ENCODE measurements around the gene NAT16. TPM values are rescaled to one million over a fixed set of nuclear protein-coding genes. Genes with fewer than 3 reads are reported as not detected.
A peak's percentile ranks its signal among the peaks of the same experiment; 100 is the strongest.

Gene NAT16
- polyA plus RNA-seq, 1 experiment = 0.02 TPM

DNA sequence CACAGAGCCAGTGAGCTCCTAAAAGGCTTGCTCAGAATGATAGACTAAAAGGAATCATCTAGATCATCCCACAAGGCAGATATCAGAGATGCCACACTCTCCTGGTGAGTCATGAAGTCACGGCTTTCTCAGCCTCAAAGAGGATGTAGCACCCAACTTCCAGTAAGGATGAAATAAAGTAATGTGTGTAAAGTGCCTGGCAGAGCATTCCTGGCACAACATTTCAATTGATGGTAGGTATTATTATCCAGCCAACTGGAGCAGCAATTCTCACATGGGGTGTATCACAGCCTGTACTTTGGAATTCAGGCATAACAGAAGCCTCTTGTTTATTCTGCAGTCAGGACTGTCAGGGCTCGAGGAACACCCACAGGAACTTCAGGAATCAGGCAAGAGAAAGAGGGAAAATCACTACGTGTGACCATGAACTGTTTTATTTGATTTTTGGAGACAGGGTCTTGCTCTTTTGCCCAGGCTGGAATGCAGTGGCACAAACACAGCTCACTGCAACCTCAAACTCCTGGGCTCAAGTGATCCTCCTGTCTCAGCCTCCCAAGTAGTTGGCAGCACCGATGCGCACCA lies 5.3 kb upstream of the NAT16 start:
- ChIA-PET POLR2A (interaction anchor here (0.5 kb wide), 1 partner anchor 296 kb away, joined by 5 read pairs; the partner anchor contains the start of gene UFSP1), CTCF (interaction anchor here (0.8 to 3.5 kb wide), 4 partner anchors 7 to 105 kb away, joined by 3 to 25 read pairs (median 19); no protein-coding TSS in a partner anchor)
- Histone ChIP-seq H3K9me3 (ENCODE audit: control insufficient read depth, insufficient read depth, low read length) (no peaks in the 10 kb centered on the region), H3K27ac (ENCODE audit: low read depth, low read length) (no peak overlapping the region), H3K4me3 (ENCODE audit: low read depth, low read length) (no peak overlapping the region), H3K27me3 (ENCODE audit: control insufficient read depth, insufficient read depth, low read length) (peaks cover 11% of the 10 kb centered on the region)
- TF ChIP-seq, protein P1, sequence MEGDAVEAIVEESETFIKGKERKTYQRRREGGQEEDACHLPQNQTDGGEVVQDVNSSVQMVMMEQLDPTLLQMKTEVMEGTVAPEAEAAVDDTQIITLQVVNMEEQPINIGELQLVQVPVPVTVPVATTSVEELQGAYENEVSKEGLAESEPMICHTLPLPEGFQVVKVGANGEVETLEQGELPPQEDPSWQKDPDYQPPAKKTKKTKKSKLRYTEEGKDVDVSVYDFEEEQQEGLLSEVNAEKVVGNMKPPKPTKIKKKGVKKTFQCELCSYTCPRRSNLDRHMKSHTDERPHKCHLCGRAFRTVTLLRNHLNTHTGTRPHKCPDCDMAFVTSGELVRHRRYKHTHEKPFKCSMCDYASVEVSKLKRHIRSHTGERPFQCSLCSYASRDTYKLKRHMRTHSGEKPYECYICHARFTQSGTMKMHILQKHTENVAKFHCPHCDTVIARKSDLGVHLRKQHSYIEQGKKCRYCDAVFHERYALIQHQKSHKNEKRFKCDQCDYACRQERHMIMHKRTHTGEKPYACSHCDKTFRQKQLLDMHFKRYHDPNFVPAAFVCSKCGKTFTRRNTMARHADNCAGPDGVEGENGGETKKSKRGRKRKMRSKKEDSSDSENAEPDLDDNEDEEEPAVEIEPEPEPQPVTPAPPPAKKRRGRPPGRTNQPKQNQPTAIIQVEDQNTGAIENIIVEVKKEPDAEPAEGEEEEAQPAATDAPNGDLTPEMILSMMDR (IDR thresholded peaks at IDR 0.05; ENCODE audit: low read depth, low read length) = no peak
- no peak for DNase-seq (ENCODE audit: low read depth, low spot score)

DNA sequence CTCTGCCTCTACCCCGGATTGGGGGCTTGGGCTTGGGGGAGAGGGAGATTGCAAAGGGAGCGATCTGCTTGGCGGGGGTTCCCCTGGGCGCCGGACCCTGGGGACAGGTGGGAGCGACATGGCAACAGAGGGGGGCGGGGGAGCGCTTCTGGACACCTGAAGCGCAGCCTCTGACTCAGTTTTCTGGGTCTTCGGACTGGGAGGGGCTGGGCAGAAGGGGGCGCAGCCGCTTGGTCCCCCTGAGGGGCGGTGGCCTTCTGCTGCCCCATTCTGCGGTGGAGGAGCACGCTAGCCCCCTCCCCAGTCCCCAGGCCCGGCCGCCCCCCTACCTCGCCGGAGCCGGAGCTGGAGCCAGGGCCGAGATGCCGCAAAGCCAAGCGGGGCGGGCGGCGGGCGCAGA lies 380 bp downstream of the NAT16 start:
- ChIA-PET POLR2A (interaction anchor here (0.6 kb wide), 1 partner anchor 301 kb away, joined by 3 read pairs; no protein-coding TSS in a partner anchor), CTCF (no interaction called here)
- TF ChIP-seq, protein P1 (IDR thresholded peaks at IDR 0.05; ENCODE audit: low read depth, low read length) = no peak
- Histone ChIP-seq H3K9me3 (ENCODE audit: control insufficient read depth, insufficient read depth, low read length) (no peaks in the 10 kb centered on the region; the same call in 1 of the 2 replicates), H3K27me3 (ENCODE audit: control insufficient read depth, insufficient read depth, low read length) (peaks cover 64% of the 10 kb centered on the region), H3K4me3 (ENCODE audit: low read depth, low read length) (no peak overlapping the region), H3K27ac (ENCODE audit: low read depth, low read length) (no peak overlapping the region)
- DNase-seq (ENCODE audit: low read depth, low spot score) = no peak

DNA sequence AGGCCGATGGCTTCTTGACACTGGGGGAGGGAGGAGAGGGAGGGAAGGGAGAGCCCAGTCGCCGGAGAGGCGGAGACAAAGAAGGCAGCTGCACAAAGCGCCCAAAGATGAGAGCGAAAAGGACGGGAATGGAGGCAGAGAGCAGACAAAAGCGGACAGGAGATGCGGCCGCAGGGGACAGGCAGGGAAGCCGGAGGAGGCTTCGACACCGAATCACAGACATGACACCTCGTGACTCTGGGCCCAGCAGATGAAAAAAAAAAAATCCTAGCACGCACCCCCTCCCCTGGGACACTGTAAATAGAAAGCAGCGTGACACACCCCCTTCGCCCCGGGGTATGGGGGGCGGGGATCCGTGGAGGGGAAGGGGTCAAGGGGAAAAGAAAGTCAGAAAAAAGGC lies 976 bp downstream of the NAT16 start:
- H3K27ac ChIP-seq (ENCODE audit: low read depth, low read length) = no peak overlapping the region
- peaks cover 70% of the 10 kb centered on the region for H3K27me3 ChIP-seq (ENCODE audit: control insufficient read depth, insufficient read depth, low read length)
- 0 out of 2 replicates have a peak overlapping the region, but pooled peaks have one; percentile 17 for H3K4me3 ChIP-seq (ENCODE audit: low read depth, low read length)
- no peak for DNase-seq (ENCODE audit: low read depth, low spot score)
- ChIA-PET CTCF (interaction anchor here (0.7 to 3.7 kb wide), 3 partner anchors 13 to 80 kb away, joined by 3 to 19 read pairs (median 6); no protein-coding TSS in a partner anchor), POLR2A (interaction anchor here (0.6 kb wide), 1 partner anchor 23 kb away, joined by 6 read pairs; no protein-coding TSS in a partner anchor)
- H3K9me3 ChIP-seq (ENCODE audit: control insufficient read depth, insufficient read depth, low read length) = no peaks in the 10 kb centered on the region; the same call in 1 of the 2 replicates
- TF ChIP-seq, protein P1 (IDR thresholded peaks at IDR 0.05; ENCODE audit: low read depth, low read length) = no peak

DNA sequence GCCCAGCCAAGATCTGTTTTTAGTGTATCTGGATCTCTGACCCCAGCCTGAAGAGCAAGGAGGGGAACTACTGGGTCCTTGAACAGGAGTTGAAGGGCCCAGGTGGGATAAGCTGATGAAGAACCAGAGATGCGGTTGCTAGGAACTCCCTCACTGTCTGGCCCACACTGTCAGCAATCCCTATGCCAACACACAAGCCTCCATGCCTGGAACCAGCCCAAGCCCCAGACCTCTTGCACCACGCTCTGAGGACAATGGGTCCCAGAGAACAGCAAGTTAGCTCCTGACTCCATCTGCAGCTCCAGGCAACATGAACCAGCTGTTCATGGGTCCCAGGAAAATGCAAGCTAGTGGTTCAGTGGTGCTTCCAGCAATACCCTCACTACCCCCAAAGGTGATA lies 2.4 kb downstream of the NAT16 start:
- peaks cover 75% of the 10 kb centered on the region for H3K27me3 ChIP-seq (ENCODE audit: control insufficient read depth, insufficient read depth, low read length)
- ChIA-PET POLR2A (no interaction called here), CTCF (interaction anchor here (3.7 kb wide), 1 partner anchor 15 kb away, joined by 19 read pairs; no protein-coding TSS in a partner anchor)
- no peak overlapping the region for H3K27ac ChIP-seq (ENCODE audit: low read depth, low read length)
- no peak for DNase-seq (ENCODE audit: low read depth, low spot score)
- TF ChIP-seq, protein P1 (IDR thresholded peaks at IDR 0.05; ENCODE audit: low read depth, low read length) = no peak
- H3K4me3 ChIP-seq (ENCODE audit: low read depth, low read length) = no peak overlapping the region
- H3K9me3 ChIP-seq (ENCODE audit: control insufficient read depth, insufficient read depth, low read length) = peaks cover 2% of the 10 kb centered on the region; the same call in 1 of the 2 replicates

DNA sequence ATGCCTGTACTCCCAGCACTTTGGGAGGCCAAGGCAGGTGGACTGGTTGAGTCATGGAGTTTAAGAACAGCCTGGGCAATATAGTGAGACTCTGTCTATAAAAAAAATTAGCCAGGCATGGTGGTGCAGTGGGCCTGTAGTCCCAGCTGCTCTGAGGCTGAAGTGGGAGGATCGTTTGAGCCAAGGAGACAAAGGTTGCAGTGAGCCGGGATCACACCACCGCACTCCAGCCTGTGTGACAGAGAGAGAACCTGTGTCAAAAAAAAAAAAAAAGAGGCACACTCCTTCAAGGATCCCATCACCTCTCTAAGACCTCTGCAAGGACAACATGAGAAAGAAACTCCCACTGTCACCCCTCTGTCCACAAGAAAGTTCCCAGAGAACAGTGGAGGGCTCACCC lies 4.4 kb downstream of the NAT16 start:
- Histone ChIP-seq H3K4me3 (ENCODE audit: low read depth, low read length) (no peak overlapping the region), H3K27me3 (ENCODE audit: control insufficient read depth, insufficient read depth, low read length) (peaks cover 87% of the 10 kb centered on the region), H3K27ac (ENCODE audit: low read depth, low read length) (no peak overlapping the region), H3K9me3 (ENCODE audit: control insufficient read depth, insufficient read depth, low read length) (peaks cover 2% of the 10 kb centered on the region; the same call in 1 of the 2 replicates)
- POLR2A ChIA-PET = no interaction called here
- CTCF ChIA-PET = interaction anchor here (0.7 to 3.7 kb wide), 3 partner anchors 17 to 116 kb away, joined by 3 to 19 read pairs (median 4); no protein-coding TSS in a partner anchor
- no peak for DNase-seq (ENCODE audit: low read depth, low spot score)
- TF ChIP-seq, protein P1 (IDR thresholded peaks at IDR 0.05; ENCODE audit: low read depth, low read length) = no peak

Data from AG04450 (cell line).